HG03280 (cell line): ENCODE data around the gene ADAMTS3.
"Not testable (repeated sequence)": the region's sequence is repeated elsewhere in the genome, so short reads cannot be mapped to it uniquely, and the experiment has no call there.

Experiments
- ATAC-seq: cut with Tn5 transposase; IDR thresholded peaks from one replicate; pipeline ENCODE4 v1.9.1; 2021; ENCODE audit warnings: mild to moderate bottlenecking, moderate library complexity; ENCODE audit not compliant: unreplicated experiment

Gene ADAMTS3

GRCh38 chr4:72553540-72554337, 15.3 kb downstream of the ADAMTS3 start:
- no peak for ATAC-seq

- no peak for ATAC-seq
Measured at GRCh38 chr4:72552447-72552846, 16.6 kb downstream of the ADAMTS3 start.

GRCh38 chr4:72546456-72546855, 22.6 kb downstream of the ADAMTS3 start:
- ATAC-seq = no peak

GRCh38 chr4:72540694-72541093, 28.3 kb downstream of the ADAMTS3 start:
- not testable (repeated sequence) for ATAC-seq

GRCh38 chr4:72538006-72538405, 31.0 kb downstream of the ADAMTS3 start:
- ATAC-seq = no peak

- ATAC-seq = no peak
Measured at GRCh38 chr4:72536443-72536842, 32.6 kb downstream of the ADAMTS3 start.

- ATAC-seq = no peak
Measured at GRCh38 chr4:72531768-72532290, 37.2 kb downstream of the ADAMTS3 start.

- ATAC-seq = no peak
Measured at GRCh38 chr4:72531322-72531721, 37.7 kb downstream of the ADAMTS3 start.

GRCh38 chr4:72529148-72529822, 39.7 kb downstream of the ADAMTS3 start:
- ATAC-seq = no peak

GRCh38 chr4:72527038-72527646, 41.9 kb downstream of the ADAMTS3 start:
- ATAC-seq = no peak

GRCh38 chr4:72525938-72526337, 43.1 kb downstream of the ADAMTS3 start:
- ATAC-seq = no peak

GRCh38 chr4:72522440-72522839, 46.6 kb downstream of the ADAMTS3 start:
- ATAC-seq = no peak

- no peak for ATAC-seq
Measured at GRCh38 chr4:72513227-72513626, 55.8 kb downstream of the ADAMTS3 start.

- ATAC-seq = no peak
Measured at GRCh38 chr4:72507860-72508419, 61.1 kb downstream of the ADAMTS3 start.

- ATAC-seq = no peak
Measured at GRCh38 chr4:72507167-72507566, 61.9 kb downstream of the ADAMTS3 start.

GRCh38 chr4:72505314-72505744, 63.7 kb downstream of the ADAMTS3 start:
- ATAC-seq = peak; percentile 83

GRCh38 chr4:72500214-72500613, 68.8 kb downstream of the ADAMTS3 start:
- no peak for ATAC-seq

- ATAC-seq = no peak
Measured at GRCh38 chr4:72496119-72496518, 72.9 kb downstream of the ADAMTS3 start.

- no peak for ATAC-seq
Measured at GRCh38 chr4:72494156-72494555, 74.9 kb downstream of the ADAMTS3 start.

GRCh38 chr4:72489267-72489666, 79.8 kb downstream of the ADAMTS3 start:
- ATAC-seq = no peak

GRCh38 chr4:72486991-72487390, 82.0 kb downstream of the ADAMTS3 start:
- no peak for ATAC-seq
